ENCODE data around the gene ZFAND2B. TPM values are rescaled to one million over a fixed set of nuclear protein-coding genes. Genes with fewer than 3 reads are reported as not detected.

The ZFAND2B gene
- total and polyA plus RNA-seq, 2 donors from 2014 or later, result 44.8 to 72.6 TPM

- Histone ChIP-seq H3K36me3 (ENCODE audit: control insufficient read depth in 2 of 3, insufficient read depth in 3 of 3, low read length in 3 of 3) (peaks cover 0 to 19% (median 10%) of the 10 kb centered on the region in 3 donors), H3K4me3 (ENCODE audit: low read length in 3 of 3) (peak overlapping the region; percentile 60 to 89 (median 74)), H3K4me1 (ENCODE audit: control insufficient read depth in 2 of 3, insufficient read depth in 2 of 3, low read depth in 1 of 3, low read length in 3 of 3) (peaks cover 8 to 14% (median 9%) of the 10 kb centered on the region in 3 donors), H3K27me3 (ENCODE audit: control insufficient read depth, insufficient read depth, low read length) (no peaks in the 10 kb centered on the region), H3K9me3 (ENCODE audit: control insufficient read depth in 2 of 3, insufficient read depth in 1 of 3, low read length in 3 of 3) (no peaks in the 10 kb centered on the region), H3K9ac (ENCODE audit: low read length in 3 of 3) (peak overlapping the region; percentile 22 to 57 (median 26)), H3K27ac (ENCODE audit: low read depth in 2 of 2, low read length in 2 of 2) (peak overlapping the region; percentile 97 to 98)
- peak in 3 of 5 donors; percentile 24 to 63 (median 56) for DNase-seq
- no peak for FAIRE-seq
- TF ChIP-seq, protein P1, sequence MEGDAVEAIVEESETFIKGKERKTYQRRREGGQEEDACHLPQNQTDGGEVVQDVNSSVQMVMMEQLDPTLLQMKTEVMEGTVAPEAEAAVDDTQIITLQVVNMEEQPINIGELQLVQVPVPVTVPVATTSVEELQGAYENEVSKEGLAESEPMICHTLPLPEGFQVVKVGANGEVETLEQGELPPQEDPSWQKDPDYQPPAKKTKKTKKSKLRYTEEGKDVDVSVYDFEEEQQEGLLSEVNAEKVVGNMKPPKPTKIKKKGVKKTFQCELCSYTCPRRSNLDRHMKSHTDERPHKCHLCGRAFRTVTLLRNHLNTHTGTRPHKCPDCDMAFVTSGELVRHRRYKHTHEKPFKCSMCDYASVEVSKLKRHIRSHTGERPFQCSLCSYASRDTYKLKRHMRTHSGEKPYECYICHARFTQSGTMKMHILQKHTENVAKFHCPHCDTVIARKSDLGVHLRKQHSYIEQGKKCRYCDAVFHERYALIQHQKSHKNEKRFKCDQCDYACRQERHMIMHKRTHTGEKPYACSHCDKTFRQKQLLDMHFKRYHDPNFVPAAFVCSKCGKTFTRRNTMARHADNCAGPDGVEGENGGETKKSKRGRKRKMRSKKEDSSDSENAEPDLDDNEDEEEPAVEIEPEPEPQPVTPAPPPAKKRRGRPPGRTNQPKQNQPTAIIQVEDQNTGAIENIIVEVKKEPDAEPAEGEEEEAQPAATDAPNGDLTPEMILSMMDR (IDR thresholded peaks at IDR 0.05; ENCODE audit: borderline replicate concordance, extremely low read depth, insufficient read depth), result no peak
- intact Hi-C loops (cut with DNase I), result no loop called here
Measured at GRCh38 chr2:219207134-219207883, 727 bp downstream of the ZFAND2B start.

GRCh38 chr2:219207884-219208740 lies 1.5 kb downstream of the ZFAND2B start:
- peak overlapping the region in 1 of 3 donors; percentile 57 for H3K9ac ChIP-seq (ENCODE audit: low read length in 3 of 3)
- intact Hi-C loops (cut with DNase I), result no loop called here
- no peaks in the 10 kb centered on the region for H3K27me3 ChIP-seq (ENCODE audit: control insufficient read depth, insufficient read depth, low read length)
- peak overlapping the region in 1 of 3 donors; percentile 89 for H3K4me3 ChIP-seq (ENCODE audit: low read length in 3 of 3)
- H3K4me1 ChIP-seq (ENCODE audit: control insufficient read depth in 2 of 3, insufficient read depth in 2 of 3, low read depth in 1 of 3, low read length in 3 of 3), result peaks cover 8 to 14% (median 9%) of the 10 kb centered on the region in 3 donors
- no peak for FAIRE-seq
- H3K27ac ChIP-seq (ENCODE audit: low read depth in 2 of 2, low read length in 2 of 2), result peak overlapping the region in 1 of 2 donors; percentile 97
- TF ChIP-seq, protein P1 (IDR thresholded peaks at IDR 0.05; ENCODE audit: borderline replicate concordance, extremely low read depth, insufficient read depth), result no peak
- no peaks in the 10 kb centered on the region for H3K9me3 ChIP-seq (ENCODE audit: control insufficient read depth in 2 of 3, insufficient read depth in 1 of 3, low read length in 3 of 3)
- H3K36me3 ChIP-seq (ENCODE audit: control insufficient read depth in 2 of 3, insufficient read depth in 3 of 3, low read length in 3 of 3), result peaks cover under 1 to 19% (median 14%) of the 10 kb centered on the region in 3 donors
- peak in 3 of 5 donors; percentile 26 to 79 (median 39) for DNase-seq

DNA sequence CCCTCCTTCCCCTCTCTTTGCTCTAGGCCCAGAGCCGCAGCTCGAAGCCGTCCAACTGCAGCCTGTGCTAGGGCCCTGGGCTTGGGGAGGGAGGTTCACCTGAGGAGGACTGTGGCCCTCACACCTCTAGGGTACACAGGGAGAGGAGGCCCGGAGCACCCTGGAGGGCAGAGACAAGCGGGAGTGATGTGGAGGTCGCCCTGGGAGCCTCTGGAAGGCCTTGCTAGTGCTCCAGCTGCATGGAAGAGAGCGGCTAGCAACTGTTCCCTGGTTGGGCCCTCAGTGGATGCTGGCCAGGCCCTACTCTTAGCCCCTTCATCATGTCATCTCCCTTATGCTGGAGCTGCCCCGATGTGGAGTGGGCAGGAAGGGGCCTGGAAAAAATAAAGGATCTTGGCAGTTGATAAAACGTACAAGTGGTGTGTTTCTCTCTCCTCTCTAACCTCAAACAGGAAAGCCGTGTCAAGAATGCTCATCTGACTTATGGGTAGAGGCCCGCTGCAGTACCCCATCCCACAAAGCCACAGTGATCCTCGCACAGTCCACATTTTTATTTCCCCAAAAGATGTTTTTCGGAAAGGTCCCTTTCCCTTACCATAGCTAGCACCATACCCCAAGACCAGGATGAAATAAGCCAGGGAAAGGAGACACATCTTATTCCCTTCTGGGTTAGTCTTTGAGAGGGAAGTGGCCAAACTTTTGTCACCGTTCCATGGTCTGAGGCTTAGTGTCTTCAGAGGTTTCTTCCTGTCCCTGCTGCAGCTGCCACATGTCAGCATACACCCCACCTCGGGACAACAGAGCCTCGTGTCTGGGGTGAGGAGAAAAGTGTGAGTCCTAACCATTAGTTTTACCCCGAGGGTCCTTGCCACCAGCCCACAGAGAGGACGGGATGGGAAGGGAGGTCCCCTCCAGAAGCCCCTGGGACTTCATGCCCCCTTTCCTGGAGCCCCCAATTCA lies 2.9 kb downstream of the ZFAND2B start:
- Histone ChIP-seq H3K9ac (ENCODE audit: low read length in 3 of 3) (no peak overlapping the region), H3K4me3 (ENCODE audit: low read length in 3 of 3) (no peak overlapping the region), H3K36me3 (ENCODE audit: control insufficient read depth in 2 of 3, insufficient read depth in 3 of 3, low read length in 3 of 3) (peaks cover 2 to 31% (median 20%) of the 10 kb centered on the region in 3 donors), H3K27me3 (ENCODE audit: control insufficient read depth, insufficient read depth, low read length) (no peaks in the 10 kb centered on the region), H3K4me1 (ENCODE audit: control insufficient read depth in 2 of 3, insufficient read depth in 2 of 3, low read depth in 1 of 3, low read length in 3 of 3) (peaks cover 8 to 14% (median 9%) of the 10 kb centered on the region in 3 donors), H3K27ac (ENCODE audit: low read depth in 2 of 2, low read length in 2 of 2) (no peak overlapping the region), H3K9me3 (ENCODE audit: control insufficient read depth in 2 of 3, insufficient read depth in 1 of 3, low read length in 3 of 3) (no peaks in the 10 kb centered on the region)
- intact Hi-C loops (cut with DNase I), result no loop called here
- DNase-seq (peak in 1 of 5 donors; percentile 62), FAIRE-seq (no peak)
- TF ChIP-seq, protein P1 (IDR thresholded peaks at IDR 0.05; ENCODE audit: borderline replicate concordance, extremely low read depth, insufficient read depth), result no peak
